PC-9 (cell line): ENCODE data around the gene CMIP.

ENCODE experiments used
- EZH2 ChIP-seq: fragments of 200-600 bp; sonication (generic); IDR thresholded peaks from 2 replicates; pipeline ENCODE4 v1.8.0; 2017; ENCODE audit warnings: antibody characterized with exemption, low read depth
- TF ChIP-seq, protein P1 (sequence below): fragments of 200-600 bp; sonication (generic); conservative IDR thresholded peaks from 2 replicates; pipeline ENCODE4 v1.6.1; 2017; ENCODE audit warnings: mixed run types, antibody characterized with exemption, mild to moderate bottlenecking, moderate library complexity

- TF ChIP-seq, protein P1, sequence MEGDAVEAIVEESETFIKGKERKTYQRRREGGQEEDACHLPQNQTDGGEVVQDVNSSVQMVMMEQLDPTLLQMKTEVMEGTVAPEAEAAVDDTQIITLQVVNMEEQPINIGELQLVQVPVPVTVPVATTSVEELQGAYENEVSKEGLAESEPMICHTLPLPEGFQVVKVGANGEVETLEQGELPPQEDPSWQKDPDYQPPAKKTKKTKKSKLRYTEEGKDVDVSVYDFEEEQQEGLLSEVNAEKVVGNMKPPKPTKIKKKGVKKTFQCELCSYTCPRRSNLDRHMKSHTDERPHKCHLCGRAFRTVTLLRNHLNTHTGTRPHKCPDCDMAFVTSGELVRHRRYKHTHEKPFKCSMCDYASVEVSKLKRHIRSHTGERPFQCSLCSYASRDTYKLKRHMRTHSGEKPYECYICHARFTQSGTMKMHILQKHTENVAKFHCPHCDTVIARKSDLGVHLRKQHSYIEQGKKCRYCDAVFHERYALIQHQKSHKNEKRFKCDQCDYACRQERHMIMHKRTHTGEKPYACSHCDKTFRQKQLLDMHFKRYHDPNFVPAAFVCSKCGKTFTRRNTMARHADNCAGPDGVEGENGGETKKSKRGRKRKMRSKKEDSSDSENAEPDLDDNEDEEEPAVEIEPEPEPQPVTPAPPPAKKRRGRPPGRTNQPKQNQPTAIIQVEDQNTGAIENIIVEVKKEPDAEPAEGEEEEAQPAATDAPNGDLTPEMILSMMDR, result no peak
- no peak for TF ChIP-seq EZH2
Measured at GRCh38 chr16:81700071-81700779, 255.6 kb downstream of the CMIP start.
